NCI-H2107 treated with DMSO at 0.1 percent for 48 hours (cell line): ENCODE measurements around the gene CADM2.

Source experiments
- DNase-seq: peaks from one replicate; lab custom pipeline; 2025; ENCODE audit not compliant: unreplicated experiment; lab: John Stamatoyannopoulos, UW

Gene CADM2

GRCh38 chr3:85182975-85183752 is 224.4 kb downstream of the CADM2 start:
- no peak for DNase-seq

DNA sequence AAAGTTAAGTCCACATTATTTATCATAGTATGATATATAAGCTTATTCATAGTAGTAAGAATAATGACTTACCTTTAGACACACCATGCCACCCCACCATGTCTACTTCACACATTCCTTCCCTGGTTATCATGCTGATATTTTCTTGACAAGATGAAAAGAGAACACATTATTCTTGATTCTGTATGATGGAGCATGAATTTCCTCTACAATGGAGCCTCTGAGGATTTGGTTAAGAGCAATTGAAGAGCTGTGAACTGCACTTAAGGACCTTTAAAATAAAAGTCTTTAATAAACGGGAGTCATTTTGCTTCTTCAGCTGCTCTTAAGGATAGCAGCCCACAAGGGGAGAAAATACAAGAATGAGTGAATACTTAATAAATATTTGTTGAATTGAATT is 226.7 kb downstream of the CADM2 start:
- DNase-seq, result no peak

GRCh38 chr3:85189731-85190130 is 230.9 kb downstream of the CADM2 start:
- no peak for DNase-seq

DNA sequence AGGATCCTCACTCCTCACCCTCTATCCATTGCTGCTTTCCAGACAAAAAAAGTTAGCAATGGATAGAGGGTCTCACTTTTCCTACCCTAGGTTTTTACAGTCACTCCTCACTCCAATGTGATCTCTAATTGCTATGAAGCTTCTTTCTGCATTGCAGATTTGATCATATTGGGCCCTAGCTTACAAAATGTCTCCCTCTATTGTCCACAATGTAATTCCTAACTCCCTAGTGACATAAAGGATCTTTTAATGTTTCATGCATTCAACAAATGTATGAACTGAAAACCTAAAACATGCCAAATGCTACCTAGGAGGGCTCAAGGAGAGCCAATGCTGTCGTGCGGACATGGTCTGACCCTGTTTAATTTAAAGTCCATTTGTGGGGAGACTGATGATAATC is 234.8 kb downstream of the CADM2 start:
- no peak for DNase-seq

DNA sequence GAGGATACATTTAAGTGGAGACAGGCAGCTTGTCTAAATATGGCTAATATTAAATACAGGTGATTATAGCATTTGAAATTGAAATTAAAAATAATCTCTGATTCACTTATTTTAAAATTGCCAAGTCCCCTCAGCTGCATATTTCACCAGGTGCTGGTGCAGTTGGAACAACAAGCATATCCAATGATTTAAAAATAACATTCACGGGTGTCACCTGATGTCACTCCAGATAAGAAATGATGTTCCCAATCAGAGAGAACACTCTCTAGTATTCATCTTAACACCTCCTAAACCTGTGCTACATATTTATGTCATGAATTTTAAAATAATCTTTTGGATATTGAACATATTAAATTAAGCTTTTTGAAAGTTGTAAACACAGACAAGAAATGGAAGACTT is 249.9 kb downstream of the CADM2 start:
- DNase-seq, result no peak

DNA sequence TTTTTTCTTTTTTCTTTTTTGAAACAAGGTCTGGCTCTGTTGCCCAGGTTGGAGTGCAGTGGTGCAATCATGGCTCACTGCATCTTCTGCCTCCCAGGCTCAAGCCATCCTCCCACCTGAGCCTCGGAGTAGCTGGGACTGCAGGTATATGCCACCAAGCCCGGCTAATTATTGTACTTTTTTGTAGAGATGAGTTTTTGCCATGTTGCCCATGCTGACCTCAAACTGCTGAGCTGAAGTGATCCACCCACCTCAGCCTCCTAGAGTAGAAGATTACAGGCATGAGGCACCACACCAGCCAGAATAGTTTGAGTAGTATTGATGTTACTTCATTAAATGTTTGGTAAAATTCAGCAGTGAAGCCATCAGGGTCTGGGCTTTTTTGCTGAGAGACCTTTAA is 251.8 kb downstream of the CADM2 start:
- no peak for DNase-seq

DNA sequence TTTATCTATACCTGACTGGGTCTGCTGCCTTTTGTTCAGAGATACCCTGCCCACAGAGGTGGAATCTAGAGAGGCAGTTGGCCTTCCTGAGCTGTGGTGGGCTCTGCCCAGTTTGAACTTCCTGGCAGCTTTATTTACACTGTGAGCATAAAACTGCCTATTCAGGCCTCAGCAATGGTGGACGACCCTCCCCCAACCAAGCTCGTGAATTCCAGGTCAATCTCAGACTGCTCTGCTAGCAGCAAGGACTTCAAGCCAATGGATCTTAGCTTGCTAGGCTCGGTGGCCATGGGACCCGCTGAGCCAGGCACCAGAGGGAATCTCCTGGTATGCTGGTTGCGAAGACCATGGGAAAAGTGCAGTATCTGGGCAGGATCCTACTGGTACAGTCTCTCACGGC is 270.2 kb downstream of the CADM2 start:
- DNase-seq, result no peak

- DNase-seq, result no peak
These were observed 285.3 kb downstream of the CADM2 start for GRCh38 chr3:85244091-85244490.

DNA sequence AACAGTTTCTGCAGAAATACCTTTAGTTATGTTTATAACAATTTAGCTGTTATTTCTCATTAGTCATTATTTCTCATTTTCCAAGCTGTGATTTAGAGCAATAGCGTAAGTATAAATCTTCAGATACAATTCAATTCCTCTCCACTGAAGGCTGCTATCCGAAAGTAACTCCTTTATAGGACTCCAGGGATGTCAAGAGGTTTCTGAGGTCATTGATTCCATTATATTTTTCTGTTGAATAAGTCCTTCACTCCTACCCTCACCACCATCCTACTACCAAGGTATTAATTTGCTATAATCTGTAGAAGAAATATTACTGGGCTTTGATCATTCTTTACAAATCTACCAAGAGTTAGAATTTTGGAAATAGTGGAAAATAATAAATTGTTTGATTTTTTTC is 285.7 kb downstream of the CADM2 start:
- no peak for DNase-seq

DNA sequence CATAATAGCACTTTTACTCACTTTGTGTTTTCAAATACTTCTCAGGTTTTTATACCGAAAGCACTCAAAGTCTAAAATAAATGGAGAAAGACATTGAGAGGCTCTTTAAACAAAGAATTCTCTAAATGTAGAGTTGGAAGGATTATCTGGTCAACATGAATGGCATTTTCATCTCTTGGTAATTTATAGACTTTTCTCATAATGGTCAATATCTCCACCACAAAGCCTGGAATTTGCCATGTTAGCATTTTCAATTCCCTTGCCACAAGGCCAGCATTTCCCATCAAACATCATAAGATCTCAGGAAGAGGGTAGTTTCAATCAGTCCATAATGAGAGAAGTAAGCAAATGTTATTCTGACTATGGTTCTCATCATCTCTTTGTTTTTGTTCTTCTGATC is 293.0 kb downstream of the CADM2 start:
- no peak for DNase-seq

GRCh38 chr3:85252686-85253085 is 293.9 kb downstream of the CADM2 start:
- no peak for DNase-seq

- no peak for DNase-seq
These were observed 295.9 kb downstream of the CADM2 start for GRCh38 chr3:85254738-85255137.

GRCh38 chr3:85255949-85256348 is 297.2 kb downstream of the CADM2 start:
- DNase-seq, result no peak

DNA sequence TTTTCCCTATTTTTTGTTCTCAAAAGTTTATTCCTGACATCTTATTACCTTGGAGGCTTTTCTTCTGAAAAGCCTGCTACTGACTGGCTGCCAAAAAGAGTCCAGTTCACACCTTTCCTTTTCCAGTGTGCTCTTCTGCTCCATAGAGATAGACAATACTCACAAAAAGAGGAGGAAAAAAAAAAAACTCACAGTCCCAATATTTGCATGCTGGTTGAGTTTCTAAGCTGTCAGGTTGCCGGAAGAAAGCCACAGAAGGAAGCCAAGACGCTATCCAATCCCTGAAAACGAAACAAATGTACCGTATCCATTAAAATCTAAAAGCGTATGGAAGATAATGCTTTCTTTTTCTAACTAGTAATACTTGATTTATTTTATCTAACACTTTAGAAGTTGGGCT is 299.5 kb downstream of the CADM2 start:
- DNase-seq, result no peak

GRCh38 chr3:85258819-85259218 is 300.0 kb downstream of the CADM2 start:
- no peak for DNase-seq

- DNase-seq, result no peak
These were observed 301.0 kb downstream of the CADM2 start for GRCh38 chr3:85259748-85260147.

- DNase-seq, result no peak
These were observed 305.6 kb downstream of the CADM2 start for GRCh38 chr3:85264381-85264780.

DNA sequence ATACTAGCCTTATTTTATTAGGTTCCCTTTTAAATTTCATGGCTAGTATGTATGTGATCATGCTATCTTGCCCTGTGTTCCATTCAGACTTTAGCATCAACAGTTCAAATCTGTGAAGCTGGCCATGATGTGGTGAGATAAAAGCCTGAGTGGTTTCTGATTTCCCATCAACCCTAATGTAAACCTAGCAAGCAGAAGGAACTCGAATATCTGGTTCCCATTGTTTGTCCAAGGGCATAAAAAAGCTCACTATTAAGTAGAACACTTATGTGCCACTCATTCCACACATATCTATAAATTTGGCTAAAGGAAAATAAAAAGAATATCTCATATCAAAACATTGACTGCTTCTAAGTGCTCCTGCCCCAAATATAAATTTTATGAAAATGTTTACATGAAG is 311.7 kb downstream of the CADM2 start:
- no peak for DNase-seq

DNA sequence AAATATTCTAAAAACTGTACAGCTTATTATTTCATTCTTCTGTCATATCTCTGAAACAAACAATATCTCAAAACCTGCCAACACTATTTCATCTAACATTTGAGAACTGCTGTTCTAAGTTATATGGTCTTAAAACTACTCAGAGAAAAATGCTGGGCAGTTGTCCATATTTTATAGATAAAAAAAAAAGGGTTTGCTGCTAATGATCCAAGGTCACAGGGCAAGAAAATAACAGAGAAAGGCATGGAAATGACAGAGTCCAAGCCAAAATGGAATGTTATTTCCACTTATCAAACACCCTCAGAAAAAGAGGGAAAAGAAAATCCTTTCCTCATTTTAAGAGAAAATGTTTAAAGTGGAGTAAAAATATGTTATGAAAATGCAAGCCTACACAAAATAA is 313.1 kb downstream of the CADM2 start:
- DNase-seq, result no peak

DNA sequence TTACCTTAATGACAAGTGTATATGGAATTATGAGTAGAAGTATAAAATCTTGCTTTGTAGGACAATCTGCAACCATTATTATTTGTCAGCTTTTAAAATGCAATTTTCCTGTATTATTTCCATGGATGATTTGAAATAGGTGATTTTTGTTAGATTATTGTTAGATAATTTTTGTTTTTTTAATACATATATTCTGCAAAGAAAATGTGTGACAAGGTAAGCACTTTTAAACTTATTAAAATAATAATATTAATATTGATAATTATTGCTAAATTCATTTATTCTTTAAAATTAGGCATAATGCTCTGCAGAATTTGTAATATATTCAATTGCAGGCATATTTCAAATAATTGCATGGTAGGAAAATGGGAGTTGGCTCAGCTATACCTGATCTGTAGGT is 329.5 kb downstream of the CADM2 start:
- DNase-seq, result no peak

DNA sequence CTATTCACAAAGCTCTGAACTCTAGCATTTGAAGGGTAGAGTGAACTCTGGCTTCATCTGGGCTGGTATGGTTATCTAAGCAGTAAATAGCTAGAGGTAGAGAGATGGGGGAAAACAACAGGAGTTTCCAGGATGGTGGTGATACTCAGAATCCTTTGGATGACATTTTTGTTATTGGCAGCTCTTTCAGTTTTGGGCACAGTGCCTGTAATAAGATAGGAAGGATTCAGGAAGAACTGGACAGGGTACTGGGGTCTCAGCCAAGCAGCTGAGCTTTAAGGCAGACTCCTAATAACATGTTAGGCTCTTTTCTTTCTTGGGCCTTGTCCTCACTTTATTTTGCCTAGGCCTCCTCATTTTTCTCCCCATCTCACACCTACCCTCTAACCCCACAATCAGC is 338.5 kb downstream of the CADM2 start:
- DNase-seq, result no peak

DNA sequence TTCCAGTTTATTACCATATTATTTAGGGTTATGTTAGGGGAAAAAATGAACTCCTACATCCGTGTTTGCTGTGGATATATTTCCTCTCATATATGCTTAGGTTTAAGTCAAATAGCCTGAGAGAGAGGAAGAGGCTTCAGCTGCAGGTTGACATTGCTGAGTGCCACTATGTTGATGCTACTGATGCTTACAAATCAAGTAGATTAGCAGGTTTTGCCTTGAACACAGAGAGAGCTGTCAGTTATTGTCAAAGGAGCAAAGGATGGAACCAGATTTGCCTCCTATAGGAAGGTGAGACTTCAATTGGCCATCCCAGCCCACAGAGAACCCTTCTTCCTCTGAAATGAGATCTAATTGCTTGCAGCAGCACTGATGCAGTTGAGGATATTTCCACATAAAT is 339.2 kb downstream of the CADM2 start:
- no peak for DNase-seq

- DNase-seq, result no peak
These were observed 344.4 kb downstream of the CADM2 start for GRCh38 chr3:85303156-85303555.
